ENCODE measurements around the gene SV2B.

GRCh38 chr15:91216000-91216399, 115.9 kb downstream of the SV2B start:
- TF ChIP-seq CTCF (IDR thresholded peaks at IDR 0.05) (no peak), POLR2A (IDR thresholded peaks at IDR 0.05) (no peak), EP300 (IDR thresholded peaks at IDR 0.05) (no peak), POLR2AphosphoS5 (IDR thresholded peaks at IDR 0.05) (no peak)
